GM10266 (cell line): ENCODE data around the gene ITGAV.

Experiments used
- DNase-seq: peaks from one replicate; pipeline ENCODE4 v3.0.0; 2012; ENCODE audit errors: extremely low spot score
- CTCF ChIP-seq: IDR thresholded peaks from 2 replicates; pipeline ENCODE4 v1.5.1; 2012; ENCODE audit warnings: mild to moderate bottlenecking, low read depth; ENCODE audit not compliant: control insufficient read depth, insufficient read depth; ENCODE audit errors: missing control alignments

The ITGAV gene

GRCh38 chr2:186595219-186595618 is 5.4 kb downstream of the ITGAV start:
- no peak for TF ChIP-seq CTCF
- DNase-seq, result no peak

- no peak for DNase-seq
- TF ChIP-seq CTCF, result no peak
Observed at GRCh38 chr2:186599186-186599778, 9.4 kb downstream of the ITGAV start.

DNA sequence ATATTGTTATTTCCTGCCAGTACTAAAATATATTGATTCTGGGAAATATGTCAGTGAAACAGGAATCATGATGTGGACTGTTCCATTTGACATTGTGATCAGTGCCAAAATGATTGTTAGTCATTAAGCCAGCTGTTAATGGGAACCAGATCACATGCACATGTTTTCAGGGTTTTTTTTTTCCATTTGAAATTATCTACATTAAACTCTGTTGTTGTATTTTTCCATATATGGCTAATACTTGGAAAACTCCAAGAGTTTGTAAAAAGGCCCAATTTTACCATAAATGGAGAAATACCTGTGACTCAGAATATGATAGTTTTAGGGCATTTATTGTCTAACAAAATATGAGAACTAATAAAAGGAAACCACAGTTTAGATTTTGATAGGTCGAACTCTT is 13.4 kb downstream of the ITGAV start:
- no peak for DNase-seq
- no peak for TF ChIP-seq CTCF

DNA sequence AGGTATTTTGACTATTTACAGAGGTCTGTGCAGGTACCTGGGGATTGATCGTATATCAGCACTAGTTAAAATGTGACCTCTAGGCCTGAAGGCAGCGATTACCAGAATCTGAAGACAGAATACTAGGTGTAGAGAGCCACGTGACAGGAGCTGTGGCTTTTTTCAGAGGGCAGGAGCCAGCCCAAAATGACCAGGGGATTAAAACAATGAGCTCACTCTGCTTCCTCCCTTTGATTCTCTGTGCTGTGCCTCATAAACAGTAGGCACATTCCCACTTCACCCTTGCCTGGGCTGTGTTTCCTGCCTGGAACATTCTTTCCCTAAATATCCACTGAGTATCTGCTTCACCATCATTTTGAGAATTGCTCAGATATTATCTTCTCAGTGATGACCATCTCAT is 15.2 kb downstream of the ITGAV start:
- no peak for TF ChIP-seq CTCF
- no peak for DNase-seq

GRCh38 chr2:186607660-186608324 is 17.9 kb downstream of the ITGAV start:
- no peak for TF ChIP-seq CTCF
- no peak for DNase-seq

- no peak for DNase-seq
- no peak for TF ChIP-seq CTCF
Observed at GRCh38 chr2:186610785-186611184, 20.9 kb downstream of the ITGAV start.

DNA sequence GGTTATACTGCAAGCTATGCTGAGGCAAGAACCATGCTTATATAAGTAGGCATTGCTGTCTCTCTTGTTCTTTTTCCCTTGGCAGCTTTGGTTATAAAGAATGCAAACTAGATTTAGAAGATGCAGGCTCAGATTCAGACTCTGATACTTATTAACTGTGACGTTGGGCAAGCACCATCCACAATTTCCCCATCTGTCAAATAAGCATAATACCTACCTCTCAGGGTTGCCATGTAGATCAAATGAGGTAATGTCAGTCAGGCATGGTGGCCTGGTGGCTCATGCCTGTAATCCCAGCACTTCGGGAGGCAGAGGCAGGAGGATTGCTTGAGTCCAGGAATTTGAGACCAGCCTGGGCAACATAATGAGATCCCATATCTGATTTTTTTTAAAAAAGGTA is 21.7 kb downstream of the ITGAV start:
- TF ChIP-seq CTCF, result no peak
- no peak for DNase-seq
